H1 (cell line): ENCODE measurements around the gene CEP44. TPM values are rescaled to one million over a fixed set of nuclear protein-coding genes. Genes with fewer than 3 reads are reported as not detected.
A peak's percentile ranks its signal among the peaks of the same experiment; 100 is the strongest.

ENCODE experiments used
- CTCF ChIA-PET: fragments of 300-600 bp; sonication (Branson Sonifier 250); formaldehyde crosslinking; loops from one replicate; lab custom pipeline; 2021; ENCODE audit not compliant: partially characterized antibody; lab: Charles Lee
- POLR2A ChIA-PET: fragments of 300-600 bp; sonication (Branson Sonifier 250); formaldehyde crosslinking; loops from one replicate; lab custom pipeline; 2021; ENCODE audit warnings: inconsistent platforms; ENCODE audit not compliant: partially characterized antibody; lab: Charles Lee
- DNase-seq, 2 experiments: peaks; one replicate each; pipeline versions ENCODE4 v3.0.0 to v3.0.0-alpha.2; 2010 to 2022; ENCODE audit warnings: low spot score in 2 of 2, low read depth in 1 of 2, mixed read lengths in 1 of 2
- FAIRE-seq: peaks from 2 replicates; lab custom pipeline; 2011; peaks lifted over from hg19 to GRCh38; lab: Jason Lieb, UNC
- H2AFZ ChIP-seq: 2 replicates; pipeline ENCODE4 v1.8.1; 2012; ENCODE audit warnings: low read length, inconsistent platforms
- H2AK5ac ChIP-seq: 2 replicates; pipeline ENCODE4 v1.6.1; 2013; ENCODE audit warnings: low read depth, low read length
- H2BK120ac ChIP-seq: replicated peaks from 2 replicates; pipeline ENCODE3; 2013; ENCODE audit warnings: low read depth, low read length, inconsistent platforms
- H2BK12ac ChIP-seq: 2 replicates; pipeline ENCODE4 v1.6.1; 2013; ENCODE audit warnings: low read depth, low read length
- H2BK15ac ChIP-seq: 2 replicates; pipeline ENCODE4 v1.6.1; 2013; ENCODE audit warnings: low read length
- H2BK20ac ChIP-seq: 2 replicates; pipeline ENCODE4 v1.6.1; 2013; ENCODE audit warnings: low read length
- H2BK5ac ChIP-seq: 2 replicates; pipeline ENCODE4 v1.6.1; 2013; ENCODE audit warnings: low read depth, low read length
- H3K14ac ChIP-seq: 2 replicates; pipeline ENCODE4 v1.6.1; 2013; ENCODE audit warnings: inconsistent platforms; ENCODE audit not compliant: insufficient read length
- H3K18ac ChIP-seq: 2 replicates; pipeline ENCODE4 v1.6.1; 2013; ENCODE audit warnings: low read length; ENCODE audit errors: extremely low read depth
- H3K23ac ChIP-seq: 2 replicates; pipeline ENCODE4 v1.6.1; 2013; ENCODE audit warnings: inconsistent platforms; ENCODE audit not compliant: insufficient read length
- H3K23me2 ChIP-seq: 2 replicates; pipeline ENCODE4 v1.6.1; 2013; ENCODE audit warnings: low read depth, low read length
- H3K27ac ChIP-seq: 2 replicates; pipeline ENCODE4 v1.6.1; 2011; ENCODE audit warnings: low read depth, low read length, inconsistent platforms
- H3K27me3 ChIP-seq, 4 experiments: replicated peaks in 1 of 4; 1 replicate in 1 of 4; 2 replicates in 3 of 4; pipeline versions ENCODE4 v1.6.1 to v1.8.1; 2011 to 2013; ENCODE audit warnings: low read length in 3 of 4, mild to moderate bottlenecking in 3 of 4, inconsistent platforms in 2 of 4, mixed read lengths in 2 of 4, moderate library complexity in 1 of 4; ENCODE audit not compliant: control insufficient read depth in 3 of 4, insufficient read depth in 3 of 4; ENCODE audit errors: extremely low read depth in 1 of 4
- H3K36me3 ChIP-seq, 4 experiments: 2 replicates each; pipeline versions ENCODE4 v1.6.1 to v1.8.1; 2011 to 2013; ENCODE audit warnings: mild to moderate bottlenecking in 4 of 4, low read length in 3 of 4, moderate library complexity in 2 of 4, control low read depth in 1 of 4, inconsistent platforms in 1 of 4; ENCODE audit not compliant: insufficient read depth in 4 of 4, control insufficient read depth in 2 of 4
- H3K4ac ChIP-seq: replicated peaks from 2 replicates; pipeline ENCODE3; 2013; ENCODE audit warnings: low read length, low read depth, mixed read lengths, inconsistent platforms; ENCODE audit not compliant: insufficient read length
- H3K4me1 ChIP-seq, 4 experiments: replicated peaks in 1 of 4; 1 replicate in 1 of 4; 2 replicates in 3 of 4; pipeline versions ENCODE4 v1.6.1 to v1.8.1; 2011 to 2013; ENCODE audit warnings: low read length in 3 of 4, inconsistent platforms in 2 of 4, mixed read lengths in 1 of 4; ENCODE audit not compliant: insufficient read depth in 4 of 4, control insufficient read depth in 3 of 4
- H3K4me2 ChIP-seq, 2 experiments: 2 replicates each; pipeline versions ENCODE4 v1.6.1 to v1.8.1; 2011 to 2013; ENCODE audit warnings: low read depth in 2 of 2, low read length in 2 of 2, control low read depth in 1 of 2, inconsistent platforms in 1 of 2, mild to moderate bottlenecking in 1 of 2; ENCODE audit not compliant: insufficient read depth in 1 of 2
- H3K4me3 ChIP-seq, 4 experiments: fragments of 200-600, 300-600 bp in 1 of 4; sonication (generic), shearing (Covaris generic), sonication (Bioruptor Twin) in 1 of 4; 2 replicates each; pipeline versions ENCODE4 v1.5.1 to v1.8.1; 2011 to 2016; ENCODE audit warnings: low read length in 4 of 4, low read depth in 3 of 4, control low read depth in 2 of 4, inconsistent platforms in 2 of 4, mild to moderate bottlenecking in 2 of 4, mixed read lengths in 1 of 4, moderate library complexity in 1 of 4; ENCODE audit not compliant: insufficient read depth in 2 of 4; ENCODE audit errors: extremely low read depth in 1 of 4
- H3K56ac ChIP-seq: replicated peaks from 2 replicates; pipeline ENCODE3; 2013; ENCODE audit warnings: low read depth, mild to moderate bottlenecking, mixed read lengths, low read length, inconsistent platforms; ENCODE audit not compliant: insufficient read length
- H3K79me1 ChIP-seq: 2 replicates; pipeline ENCODE4 v1.6.1; 2013; ENCODE audit warnings: low read depth, low read length, control low read depth
- H3K79me2 ChIP-seq, 2 experiments: 2 replicates each; pipeline versions ENCODE4 v1.6.1 to v1.8.1; 2012 to 2013; ENCODE audit warnings: low read length in 2 of 2, mild to moderate bottlenecking in 2 of 2, inconsistent platforms in 1 of 2; ENCODE audit not compliant: insufficient read depth in 2 of 2, control insufficient read depth in 1 of 2
- H3K9ac ChIP-seq, 4 experiments: replicated peaks in 1 of 4; 1 replicate in 1 of 4; 2 replicates in 3 of 4; pipeline versions ENCODE4 v1.6.1 to v1.8.1; 2011 to 2013; ENCODE audit warnings: low read depth in 3 of 4, low read length in 3 of 4, control low read depth in 2 of 4, mild to moderate bottlenecking in 2 of 4, moderate library complexity in 2 of 4, inconsistent platforms in 1 of 4; ENCODE audit errors: extremely low read depth in 1 of 4
- H3K9me3 ChIP-seq, 2 experiments: 2 replicates each; pipeline versions ENCODE4 v1.6.1 to v1.8.1; 2012 to 2013; ENCODE audit warnings: mild to moderate bottlenecking in 2 of 2, moderate library complexity in 2 of 2, control low read depth in 1 of 2, inconsistent platforms in 1 of 2, low read depth in 1 of 2, low read length in 1 of 2, mixed read lengths in 1 of 2; ENCODE audit not compliant: insufficient read depth in 2 of 2
- H4K20me1 ChIP-seq, 2 experiments: replicated peaks in 1 of 2; 2 replicates each; pipeline versions ENCODE3 to v1.8.1; 2011 to 2013; ENCODE audit warnings: inconsistent platforms in 2 of 2, low read length in 2 of 2, mild to moderate bottlenecking in 1 of 2; ENCODE audit not compliant: insufficient read depth in 2 of 2, control insufficient read depth in 1 of 2
- H4K5ac ChIP-seq: 2 replicates; pipeline ENCODE4 v1.6.1; 2013; ENCODE audit warnings: low read length, low read depth, mixed read lengths, inconsistent platforms; ENCODE audit not compliant: insufficient read length
- H4K8ac ChIP-seq: 2 replicates; pipeline ENCODE4 v1.8.0; 2013; ENCODE audit warnings: mild to moderate bottlenecking, moderate library complexity, low read length, inconsistent platforms; ENCODE audit not compliant: insufficient read depth; ENCODE audit errors: extremely low read depth
- H4K91ac ChIP-seq: replicated peaks from 2 replicates; pipeline ENCODE3; 2013; ENCODE audit warnings: low read length, mixed read lengths, inconsistent platforms; ENCODE audit not compliant: insufficient read length
- JUND ChIP-seq: IDR thresholded peaks from 2 replicates; pipeline ENCODE4 v1.6.1; 2011; ENCODE audit warnings: mild to moderate bottlenecking, improper control_type of control experiment, low read length
- NRF1 ChIP-seq: IDR thresholded peaks from 2 replicates; pipeline ENCODE4 v1.6.1; 2011; ENCODE audit warnings: mild to moderate bottlenecking, low read depth, low read length, improper control_type of control experiment
- WGBS, 2 experiments: shearing (Covaris generic) in 1 of 2; methylation state at CpG; one replicate each; pipeline versions ENCODE4 v1.1.6 to v1.1.7; 2013 to 2015; ENCODE audit warnings: low lambda C conversion rate in 2 of 2, mixed read lengths in 2 of 2, inconsistent platforms in 1 of 2, low coverage in 1 of 2, missing lambda C conversion rate in 1 of 2; ENCODE audit not compliant: insufficient replicate concordance in 2 of 2, insufficient coverage in 1 of 2, insufficient read length in 1 of 2; ENCODE audit errors: extremely low coverage in 1 of 2, missing lambda C conversion rate in 1 of 2; 5-methylcytosine and 5-hydroxymethylcytosine counted together
- polyA plus RNA-seq, 7 experiments: library from polyadenylated mRNA; depleted of rRNA in 3 of 7; stranded (reverse) in 5 of 7; unstranded in 2 of 7; fragments of >200 nt in 5 of 7; fragments of 200-250 nt in 2 of 7; gene quantifications; 1 replicate in 5 of 7; 2 replicates in 1 of 7; 4 replicates in 1 of 7; pipeline versions ENCODE4 v1.2.1 to v1.2.3, GENCODE V29; 2011 to 2013; ENCODE audit warnings: missing spikeins in 2 of 7, mixed read lengths in 2 of 7
- total RNA-seq: library from RNA; stranded (reverse); fragmentation: NEBNext Ultra II Directional; extraction: Animal tissue kit (Norgen Biotek cat#: 25700); gene quantifications from 2 replicates; pipeline ENCODE4 v1.2.1, GENCODE V29; 2021

The CEP44 gene
- total and polyA plus RNA-seq, 2 of the 8 experiments (the other 6 are each of a cell fraction or from before 2014, with no cell fraction given), result 3.4 to 17.1 TPM

DNA sequence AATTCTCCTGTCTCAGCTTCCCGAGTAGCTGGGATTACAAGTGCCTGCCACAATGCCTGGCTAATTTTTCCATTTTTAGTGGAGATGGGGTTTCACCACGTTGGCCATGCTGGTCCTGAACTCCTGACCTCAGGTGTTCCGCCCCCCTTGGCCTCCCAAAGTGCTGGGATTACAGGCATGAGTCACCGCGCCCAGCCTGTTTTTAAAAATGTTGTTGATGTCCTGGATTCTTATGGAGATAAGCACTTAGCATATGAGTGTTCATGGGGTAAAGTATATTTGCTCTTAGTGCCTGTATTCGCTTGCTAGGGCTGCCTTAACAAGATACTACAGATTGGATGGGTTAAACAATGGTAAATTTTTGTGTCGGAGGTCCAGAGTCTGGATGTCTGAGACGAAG is 91.7 kb downstream of the CEP44 start:
- Histone ChIP-seq H2AK5ac (no peak overlapping the region), H2AFZ (no peak overlapping the region), H3K56ac (no peak overlapping the region), H3K4me1 (peaks cover 0 to 3% (median 2%) of the 10 kb centered on the region in 4 experiments; a peak in 3 of 7 replicates), H3K23me2 (no peaks in the 10 kb centered on the region), H3K27me3 (peaks cover 0 to 5% (median 0%) of the 10 kb centered on the region in 4 experiments; a peak in 4 of 7 replicates), H2BK20ac (no peak overlapping the region), H3K4ac (no peak overlapping the region), H4K5ac (no peak overlapping the region), H3K79me2 (no peaks in the 10 kb centered on the region), H3K4me2 (no peak overlapping the region), H3K9ac (no peak overlapping the region), H3K27ac (no peak overlapping the region), H3K79me1 (no peaks in the 10 kb centered on the region), H2BK12ac (no peak overlapping the region; the same call in 1 of the 2 replicates), H3K36me3 (no peaks in the 10 kb centered on the region), H3K14ac (no peak overlapping the region), H3K9me3 (no peaks in the 10 kb centered on the region), H3K18ac (no peak overlapping the region), H3K23ac (no peak overlapping the region), H4K20me1 (no peaks in the 10 kb centered on the region), H3K4me3 (no peak overlapping the region), H2BK5ac (no peak overlapping the region), H4K91ac (no peak overlapping the region), H2BK120ac (no peak overlapping the region), H2BK15ac (no peak overlapping the region), H4K8ac (no peak overlapping the region)
- peak in 1 of 2 experiments; percentile 10 for DNase-seq
- ChIA-PET CTCF (no interaction called here), POLR2A (no interaction called here)
- 57% methylated on average over 8 of the region's 8 CpGs; no CpG with 5 or more reads in 1 of the 2 experiments for WGBS, 2 experiments
- FAIRE-seq, result no peak
- TF ChIP-seq NRF1 (no peak), JUND (peak; percentile 80; the same call in 1 of the 2 replicates)
